ENCODE data around the gene SWAP70. TPM values are rescaled to one million over a fixed set of nuclear protein-coding genes. Genes with fewer than 3 reads are reported as not detected.

Gene SWAP70
- total and polyA plus RNA-seq, 10 of the 15 experiments (the other 5 are each of a cell fraction or from before 2014, with no cell fraction given), result 20.6 to 62.4 (median 41.7) TPM

DNA sequence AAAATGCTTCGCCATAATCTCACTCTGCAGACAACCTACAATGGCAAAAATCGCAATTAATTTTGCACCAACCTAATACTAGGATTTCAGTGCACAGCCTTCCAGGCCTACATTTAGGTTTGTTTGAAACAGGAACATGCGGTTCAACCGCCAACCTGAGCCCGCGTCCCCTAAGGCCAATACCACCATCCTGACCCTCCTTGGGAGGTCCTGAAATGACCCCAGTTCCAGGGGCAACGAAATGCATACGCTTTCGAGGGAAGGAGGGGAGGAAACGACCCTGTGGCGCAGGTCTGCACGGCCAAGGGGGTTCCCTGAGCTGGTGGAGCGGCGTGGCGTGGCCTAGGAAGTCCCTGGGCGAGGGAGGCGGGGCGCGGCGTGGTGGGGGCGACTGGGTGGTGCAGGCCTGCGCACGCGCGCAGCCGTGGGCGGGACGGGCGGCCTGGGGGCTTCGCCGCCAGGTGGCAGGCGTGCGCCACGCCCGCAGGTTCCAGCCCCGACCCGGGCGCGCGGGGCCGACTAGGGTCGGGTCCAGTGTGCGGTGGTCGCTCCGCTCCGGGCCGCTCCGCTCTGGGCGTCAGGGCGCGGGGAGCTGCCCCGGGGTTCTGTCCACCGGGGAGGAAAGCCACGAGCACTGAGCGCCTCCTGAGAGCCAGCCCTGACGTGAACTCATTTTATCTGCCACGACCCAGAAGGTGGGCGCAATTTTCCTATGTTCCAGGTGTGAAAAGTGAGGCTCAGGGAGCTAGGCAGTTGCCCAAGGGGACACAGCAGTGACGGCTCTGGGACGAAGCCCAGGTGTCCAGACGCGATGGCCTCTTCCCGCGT, 94.1 kb downstream of the SWAP70 start (continued):
- TF ChIP-seq BCL3 (IDR thresholded peaks at IDR 0.05; ENCODE audit: borderline replicate concordance, insufficient read depth, low read depth, low read length, poor library complexity, severe bottlenecking) (peak; percentile 50), CEBPB (IDR thresholded peaks at IDR 0.05; ENCODE audit: borderline replicate concordance in 1 of 2, low read depth in 2 of 2, low read length in 2 of 2) (no peak), SPI1 (IDR thresholded peaks at IDR 0.05; ENCODE audit: borderline replicate concordance, insufficient read depth, low read depth, low read length) (peak; percentile 24; the same call in 1 of the 2 replicates), PML (IDR thresholded peaks at IDR 0.05; ENCODE audit: low read length) (no peak), BRCA1 (IDR thresholded peaks at IDR 0.05; ENCODE audit: low read depth, low read length) (no peak), RAD21 (IDR thresholded peaks at IDR 0.05; ENCODE audit: insufficient read depth, low read depth, low read length) (peak; percentile 79), ZNF384 (IDR thresholded peaks at IDR 0.05; ENCODE audit: borderline replicate concordance, low read depth, low read length) (no peak), ETV6 (conservative IDR thresholded peaks at IDR 0.05 in 1 of 2, IDR thresholded peaks at IDR 0.05 in 1 of 2; ENCODE audit: borderline replicate concordance in 1 of 2, low read depth in 1 of 2) (no peak), SMARCA5 (IDR thresholded peaks at IDR 0.05) (peak; percentile 92), RELB (IDR thresholded peaks at IDR 0.05; ENCODE audit: low read depth) (peak; percentile 57; the same call in 1 of the 2 replicates), KDM1A (IDR thresholded peaks at IDR 0.05; ENCODE audit: borderline replicate concordance) (no peak), TARDBP (IDR thresholded peaks at IDR 0.05; ENCODE audit: borderline replicate concordance) (no peak), SREBF1 (IDR thresholded peaks at IDR 0.05; ENCODE audit: low read length) (no peak), TCF3 (IDR thresholded peaks at IDR 0.05; ENCODE audit: borderline replicate concordance, insufficient read depth, low read depth, low read length) (0 out of 2 replicates have a peak, but pooled peaks have one; percentile 47), SMAD5 (IDR thresholded peaks at IDR 0.05; ENCODE audit: low read depth) (no peak), STAT3 (IDR thresholded peaks at IDR 0.05; ENCODE audit: low read depth, low read length) (no peak), RELA (IDR thresholded peaks at IDR 0.05; ENCODE audit: borderline replicate concordance, partially characterized antibody) (peak; percentile 47)
- TF ChIP-seq, protein P1, sequence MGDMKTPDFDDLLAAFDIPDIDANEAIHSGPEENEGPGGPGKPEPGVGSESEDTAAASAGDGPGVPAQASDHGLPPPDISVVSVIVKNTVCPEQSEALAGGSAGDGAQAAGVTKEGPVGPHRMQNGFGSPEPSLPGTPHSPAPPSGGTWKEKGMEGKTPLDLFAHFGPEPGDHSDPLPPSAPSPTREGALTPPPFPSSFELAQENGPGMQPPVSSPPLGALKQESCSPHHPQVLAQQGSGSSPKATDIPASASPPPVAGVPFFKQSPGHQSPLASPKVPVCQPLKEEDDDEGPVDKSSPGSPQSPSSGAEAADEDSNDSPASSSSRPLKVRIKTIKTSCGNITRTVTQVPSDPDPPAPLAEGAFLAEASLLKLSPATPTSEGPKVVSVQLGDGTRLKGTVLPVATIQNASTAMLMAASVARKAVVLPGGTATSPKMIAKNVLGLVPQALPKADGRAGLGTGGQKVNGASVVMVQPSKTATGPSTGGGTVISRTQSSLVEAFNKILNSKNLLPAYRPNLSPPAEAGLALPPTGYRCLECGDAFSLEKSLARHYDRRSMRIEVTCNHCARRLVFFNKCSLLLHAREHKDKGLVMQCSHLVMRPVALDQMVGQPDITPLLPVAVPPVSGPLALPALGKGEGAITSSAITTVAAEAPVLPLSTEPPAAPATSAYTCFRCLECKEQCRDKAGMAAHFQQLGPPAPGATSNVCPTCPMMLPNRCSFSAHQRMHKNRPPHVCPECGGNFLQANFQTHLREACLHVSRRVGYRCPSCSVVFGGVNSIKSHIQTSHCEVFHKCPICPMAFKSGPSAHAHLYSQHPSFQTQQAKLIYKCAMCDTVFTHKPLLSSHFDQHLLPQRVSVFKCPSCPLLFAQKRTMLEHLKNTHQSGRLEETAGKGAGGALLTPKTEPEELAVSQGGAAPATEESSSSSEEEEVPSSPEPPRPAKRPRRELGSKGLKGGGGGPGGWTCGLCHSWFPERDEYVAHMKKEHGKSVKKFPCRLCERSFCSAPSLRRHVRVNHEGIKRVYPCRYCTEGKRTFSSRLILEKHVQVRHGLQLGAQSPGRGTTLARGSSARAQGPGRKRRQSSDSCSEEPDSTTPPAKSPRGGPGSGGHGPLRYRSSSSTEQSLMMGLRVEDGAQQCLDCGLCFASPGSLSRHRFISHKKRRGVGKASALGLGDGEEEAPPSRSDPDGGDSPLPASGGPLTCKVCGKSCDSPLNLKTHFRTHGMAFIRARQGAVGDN (IDR thresholded peaks at IDR 0.05), result peak; percentile 81
- TF ChIP-seq, protein P2, sequence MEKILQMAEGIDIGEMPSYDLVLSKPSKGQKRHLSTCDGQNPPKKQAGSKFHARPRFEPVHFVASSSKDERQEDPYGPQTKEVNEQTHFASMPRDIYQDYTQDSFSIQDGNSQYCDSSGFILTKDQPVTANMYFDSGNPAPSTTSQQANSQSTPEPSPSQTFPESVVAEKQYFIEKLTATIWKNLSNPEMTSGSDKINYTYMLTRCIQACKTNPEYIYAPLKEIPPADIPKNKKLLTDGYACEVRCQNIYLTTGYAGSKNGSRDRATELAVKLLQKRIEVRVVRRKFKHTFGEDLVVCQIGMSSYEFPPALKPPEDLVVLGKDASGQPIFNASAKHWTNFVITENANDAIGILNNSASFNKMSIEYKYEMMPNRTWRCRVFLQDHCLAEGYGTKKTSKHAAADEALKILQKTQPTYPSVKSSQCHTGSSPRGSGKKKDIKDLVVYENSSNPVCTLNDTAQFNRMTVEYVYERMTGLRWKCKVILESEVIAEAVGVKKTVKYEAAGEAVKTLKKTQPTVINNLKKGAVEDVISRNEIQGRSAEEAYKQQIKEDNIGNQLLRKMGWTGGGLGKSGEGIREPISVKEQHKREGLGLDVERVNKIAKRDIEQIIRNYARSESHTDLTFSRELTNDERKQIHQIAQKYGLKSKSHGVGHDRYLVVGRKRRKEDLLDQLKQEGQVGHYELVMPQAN (conservative IDR thresholded peaks at IDR 0.05), result peak; percentile 57

Measured in GM12878 (cell line).